Kidney glomerular epithelial cell (primary cell): ENCODE measurements around the gene KLHL17.
"Not testable (repeated sequence)": the region's sequence is repeated elsewhere in the genome, so short reads cannot be mapped to it uniquely, and the experiment has no call there.

Source experiments
- DNase-seq: peaks from one replicate; lab custom pipeline; 2025; lab: John Stamatoyannopoulos, UW

Gene KLHL17

DNA sequence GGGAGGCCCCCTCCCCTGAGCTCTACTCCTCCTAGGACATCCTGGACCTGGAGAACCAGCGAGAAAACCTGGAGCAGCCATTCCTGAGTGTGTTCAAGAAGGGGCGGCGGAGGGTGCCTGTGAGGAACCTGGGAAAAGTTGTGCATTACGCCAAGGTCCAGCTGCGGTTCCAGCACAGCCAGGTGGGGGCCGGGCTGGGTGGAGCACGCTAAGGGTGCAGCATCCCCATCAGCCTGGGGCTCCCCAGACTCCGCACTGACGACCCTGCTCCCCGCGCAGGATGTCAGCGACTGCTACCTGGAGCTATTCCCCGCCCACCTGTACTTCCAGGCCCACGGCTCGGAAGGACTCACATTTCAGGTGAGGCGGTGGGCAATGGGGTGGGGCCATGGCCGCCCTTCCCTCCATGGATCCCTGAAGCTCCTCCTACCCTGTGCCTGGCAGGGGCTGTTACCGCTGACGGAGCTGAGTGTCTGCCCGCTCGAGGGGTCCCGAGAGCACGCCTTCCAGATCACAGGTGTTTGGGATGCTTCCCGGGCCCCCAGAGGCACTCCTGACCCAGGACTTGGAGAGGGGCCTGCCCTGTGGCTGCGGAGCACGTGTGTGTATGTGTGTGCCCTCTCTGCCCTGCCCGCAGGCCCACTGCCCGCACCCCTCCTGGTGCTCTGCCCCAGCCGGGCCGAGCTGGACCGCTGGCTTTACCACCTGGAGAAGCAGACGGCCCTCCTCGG lies 10.0 kb downstream of the KLHL17 start:
- DNase-seq = no peak

GRCh38 chr1:970973-971730 lies 10.8 kb downstream of the KLHL17 start:
- DNase-seq = no peak

GRCh38 chr1:971751-972506 lies 11.5 kb downstream of the KLHL17 start:
- no peak for DNase-seq

- no peak for DNase-seq
Observed at GRCh38 chr1:972726-973458, 12.5 kb downstream of the KLHL17 start.

DNA sequence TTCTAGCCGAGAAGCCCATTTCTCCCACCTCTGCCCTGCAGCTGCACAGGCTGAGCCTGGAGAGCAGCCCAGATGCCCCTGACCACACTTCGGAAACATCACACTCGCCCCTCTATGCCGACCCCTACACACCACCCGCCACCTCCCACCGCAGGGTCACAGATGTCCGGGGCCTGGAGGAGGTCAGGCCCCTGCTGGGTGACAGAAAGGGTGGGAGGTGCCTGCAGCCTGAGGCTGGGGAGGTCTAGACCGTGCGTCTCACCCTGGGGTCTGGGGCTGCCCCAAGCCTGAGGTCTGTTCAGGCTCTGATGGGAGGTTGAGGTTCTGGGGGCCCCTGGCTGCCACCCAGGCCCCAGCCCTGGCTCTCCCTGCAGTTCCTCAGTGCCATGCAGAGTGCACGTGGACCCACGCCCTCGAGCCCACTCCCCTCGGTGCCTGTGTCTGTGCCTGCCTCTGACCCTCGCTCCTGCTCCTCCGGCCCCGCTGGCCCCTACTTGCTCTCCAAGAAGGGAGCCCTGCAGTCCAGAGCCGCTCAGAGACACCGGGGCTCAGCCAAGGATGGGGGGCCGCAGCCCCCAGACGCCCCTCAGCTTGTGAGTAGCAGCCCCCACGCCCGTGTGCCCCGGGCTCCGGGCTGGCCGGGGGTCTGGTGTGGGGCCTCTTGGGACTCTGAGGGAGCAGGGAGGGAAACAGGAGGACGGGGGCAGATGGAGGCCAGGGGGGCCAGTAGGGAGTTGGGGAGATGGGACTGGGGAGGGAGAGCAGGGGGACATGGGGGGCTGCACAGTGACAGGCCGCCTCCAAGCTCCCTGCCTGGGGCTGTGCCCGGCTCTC lies 13.3 kb downstream of the KLHL17 start:
- DNase-seq = no peak

GRCh38 chr1:974293-974640 lies 13.9 kb downstream of the KLHL17 start:
- no peak for DNase-seq

DNA sequence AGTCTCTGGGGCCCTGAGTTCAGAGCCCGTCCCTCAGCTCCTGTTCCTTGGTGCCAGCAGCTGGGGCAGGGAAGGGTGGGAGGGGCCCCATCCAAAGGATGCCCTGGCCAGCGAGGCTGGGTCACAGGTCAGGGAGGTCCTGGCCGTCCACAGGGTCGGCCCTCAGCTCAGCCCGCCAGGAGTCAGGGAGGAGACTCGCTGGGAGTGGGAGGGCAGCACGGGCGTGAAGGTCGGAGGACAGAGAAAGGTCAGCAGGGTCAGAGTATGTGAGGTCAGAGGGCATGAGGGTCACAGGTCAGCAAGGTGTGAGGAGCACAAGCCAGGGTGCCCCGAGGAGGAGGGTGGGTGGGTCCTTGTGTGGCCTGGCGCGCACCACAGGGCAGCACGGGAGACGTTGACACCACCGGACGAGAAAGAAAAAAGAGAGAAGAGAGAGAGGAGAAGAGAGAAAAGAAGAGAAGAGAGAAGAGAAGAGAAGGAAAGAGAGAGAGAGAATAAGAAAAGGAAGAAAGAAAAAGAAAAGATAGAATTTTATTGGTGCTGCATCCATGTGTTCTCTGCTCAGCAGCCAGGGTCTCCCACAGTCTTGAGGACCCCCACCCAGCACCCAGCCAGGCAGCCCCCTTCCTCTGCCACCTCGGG lies 14.4 kb downstream of the KLHL17 start:
- DNase-seq = no peak

GRCh38 chr1:975365-975764 lies 15.0 kb downstream of the KLHL17 start:
- no peak for DNase-seq

- no peak for DNase-seq
Observed at GRCh38 chr1:975896-976683, 15.7 kb downstream of the KLHL17 start.

DNA sequence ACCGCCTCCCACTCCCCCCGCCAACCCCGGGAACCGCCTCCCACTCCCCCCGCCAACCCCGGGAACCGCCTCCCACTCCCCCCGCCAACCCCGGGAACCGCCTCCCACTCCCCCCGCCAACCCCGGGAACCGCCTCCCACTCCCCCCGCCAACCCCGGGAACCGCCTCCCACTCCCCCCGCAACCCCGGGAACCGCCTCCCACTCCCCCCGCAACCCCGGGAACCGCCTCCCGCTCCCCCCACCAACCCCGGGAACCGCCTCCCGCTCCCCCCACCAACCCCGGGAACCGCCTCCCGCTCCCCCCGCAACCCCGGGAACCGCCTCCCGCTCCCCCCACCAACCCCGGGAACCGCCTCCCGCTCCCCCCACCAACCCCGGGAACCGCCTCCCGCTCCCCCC lies 16.4 kb downstream of the KLHL17 start:
- not testable (repeated sequence) for DNase-seq

GRCh38 chr1:978069-978834 lies 17.9 kb downstream of the KLHL17 start:
- no peak for DNase-seq

GRCh38 chr1:978835-979743 lies 18.7 kb downstream of the KLHL17 start:
- DNase-seq = no peak

DNA sequence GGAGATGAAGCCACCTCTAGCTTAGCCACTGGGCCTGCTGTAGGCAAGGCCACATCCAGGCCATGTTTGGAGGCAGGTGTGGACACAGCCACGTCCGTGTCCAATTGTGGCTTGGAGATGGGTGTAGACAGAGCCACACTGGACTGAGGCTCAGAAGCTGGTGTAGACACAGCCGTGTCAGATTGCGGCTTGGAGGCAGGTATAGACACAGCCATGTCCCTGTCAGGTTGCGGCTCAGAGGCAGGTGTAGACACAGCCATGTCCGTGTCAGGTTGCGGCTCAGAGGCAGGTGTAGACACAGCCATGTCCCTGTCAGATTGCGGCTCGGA lies 19.3 kb downstream of the KLHL17 start:
- no peak for DNase-seq

DNA sequence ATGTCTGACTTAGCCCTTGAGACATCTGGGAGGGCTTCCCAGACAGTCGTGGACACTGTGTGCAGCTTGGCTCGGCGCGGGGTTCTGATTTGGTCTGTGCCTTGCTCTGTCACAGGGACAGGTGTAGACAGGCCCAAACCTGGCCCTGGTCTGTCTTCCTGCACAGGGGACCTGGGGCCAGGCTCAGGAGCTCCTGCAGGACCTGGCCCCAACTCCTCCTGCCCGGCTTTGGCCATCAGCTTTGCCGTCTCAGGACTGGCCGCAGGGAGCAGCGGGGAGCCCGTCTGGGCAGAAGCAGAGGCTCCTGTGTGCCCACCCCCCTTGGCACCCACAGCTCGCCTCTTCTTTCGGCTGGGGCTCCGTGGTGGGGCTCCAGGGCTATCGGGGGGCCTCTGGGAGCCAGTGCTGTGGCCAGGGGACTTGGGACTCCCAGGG lies 19.8 kb downstream of the KLHL17 start:
- no peak for DNase-seq

GRCh38 chr1:980602-981395 lies 20.4 kb downstream of the KLHL17 start:
- DNase-seq = no peak

GRCh38 chr1:981491-981954 lies 21.1 kb downstream of the KLHL17 start:
- no peak for DNase-seq

DNA sequence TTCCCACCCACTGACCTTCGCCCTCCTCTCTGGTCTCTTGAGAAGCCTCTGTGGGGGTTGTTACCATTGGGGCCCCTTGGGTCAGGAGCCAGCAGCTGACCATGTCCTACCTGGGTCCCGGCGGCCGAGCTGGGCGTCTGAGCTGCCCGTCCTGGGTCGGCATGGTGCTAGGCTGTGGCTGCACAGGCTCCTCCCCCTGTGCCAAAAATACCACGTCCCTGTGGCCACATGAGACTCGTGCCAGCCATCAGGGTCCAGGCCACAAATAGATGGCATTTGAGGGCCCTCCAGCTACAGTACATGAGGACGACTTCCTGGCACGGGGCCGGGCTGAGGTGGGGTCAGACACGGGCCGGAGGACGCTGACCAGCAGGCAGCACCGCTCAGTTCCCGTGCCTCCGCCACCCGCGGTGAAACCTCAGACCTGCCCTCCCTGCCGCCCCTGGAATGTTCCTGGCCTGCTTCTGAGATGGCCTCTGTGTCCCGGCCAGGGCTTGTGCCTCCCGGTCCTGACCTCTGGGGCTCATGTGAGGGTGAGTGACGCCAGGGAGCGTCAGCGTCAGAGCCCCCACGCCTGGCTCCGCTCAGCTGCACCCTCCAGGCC lies 21.7 kb downstream of the KLHL17 start, which contains the start of gene PERM1:
Gene PERM1, minus strand, starts transcription at position 139 of the 604 bp plus-strand sequence. CDS start 1,064 bp downstream, outside the sequence.
- no peak for DNase-seq
